ENCODE measurements around the gene LRP1B. TPM values are rescaled to one million over a fixed set of nuclear protein-coding genes. Genes with fewer than 3 reads are reported as not detected.

Gene LRP1B
- polyA plus RNA-seq, 1 of the 3 experiments (the other 2 are of a cell fraction): 0.28 TPM

DNA sequence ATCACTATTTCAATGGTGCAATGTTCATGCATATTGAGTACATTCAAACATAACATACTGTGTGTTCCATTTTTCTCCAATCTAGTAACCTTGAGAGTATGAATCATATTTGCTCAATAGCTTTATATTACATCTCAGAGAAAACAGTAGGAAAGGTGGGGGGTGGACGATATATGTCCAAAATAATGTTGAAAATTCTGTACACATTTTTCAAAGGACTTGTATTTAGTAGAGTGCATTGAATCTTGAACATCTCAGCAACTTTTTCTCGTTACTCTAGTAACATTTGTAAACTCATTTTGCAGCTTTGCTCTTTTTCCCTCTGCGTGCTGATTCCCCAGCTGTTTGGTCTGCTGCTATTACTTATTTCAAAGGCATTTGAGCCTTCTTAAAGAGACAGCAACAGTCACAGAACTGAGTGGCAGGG, 1487.0 kb downstream of the LRP1B start:
- no peaks in the 10 kb centered on the region for H3K27me3 ChIP-seq (ENCODE audit: insufficient read depth)
- TF ChIP-seq JUND (IDR thresholded peaks at IDR 0.05) (peak; percentile 28; the same call in 1 of the 2 replicates), RAD21 (IDR thresholded peaks at IDR 0.05; ENCODE audit: low read length) (no peak)
- TF ChIP-seq, protein P1, sequence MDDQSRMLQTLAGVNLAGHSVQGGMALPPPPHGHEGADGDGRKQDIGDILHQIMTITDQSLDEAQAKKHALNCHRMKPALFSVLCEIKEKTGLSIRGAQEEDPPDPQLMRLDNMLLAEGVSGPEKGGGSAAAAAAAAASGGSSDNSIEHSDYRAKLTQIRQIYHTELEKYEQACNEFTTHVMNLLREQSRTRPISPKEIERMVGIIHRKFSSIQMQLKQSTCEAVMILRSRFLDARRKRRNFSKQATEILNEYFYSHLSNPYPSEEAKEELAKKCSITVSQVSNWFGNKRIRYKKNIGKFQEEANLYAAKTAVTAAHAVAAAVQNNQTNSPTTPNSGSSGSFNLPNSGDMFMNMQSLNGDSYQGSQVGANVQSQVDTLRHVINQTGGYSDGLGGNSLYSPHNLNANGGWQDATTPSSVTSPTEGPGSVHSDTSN (IDR thresholded peaks at IDR 0.05): 0 out of 2 replicates have a peak, but pooled peaks have one; percentile 3
- no peak for DNase-seq
- no peaks in the 10 kb centered on the region for H3F3A ChIP-seq (replicated peaks; ENCODE audit: insufficient read depth)
- peak overlapping the region in 1 of 2 experiments; percentile 5; a peak in 1 of 4 replicates for H3K27ac ChIP-seq (ENCODE audit: low read depth in 2 of 2, low read length in 1 of 2)
- H3K36me3 ChIP-seq (replicated peaks in 1 of 2; ENCODE audit: control insufficient read depth in 1 of 2, insufficient read depth in 2 of 2, low read length in 1 of 2): no peaks in the 10 kb centered on the region
- H3K79me2 ChIP-seq (ENCODE audit: insufficient read depth): no peaks in the 10 kb centered on the region
- POLR2A ChIA-PET: no interaction called here
- H2AFZ ChIP-seq (ENCODE audit: low read depth): 0 out of 2 replicates have a peak overlapping the region, but pooled peaks have one; percentile 23
- H3K4me2 ChIP-seq: no peak overlapping the region
- no peak overlapping the region for H3K9ac ChIP-seq
- no peaks in the 10 kb centered on the region for H3K9me3 ChIP-seq
- 23% methylated on average over 3 of the region's 3 CpGs for WGBS (ENCODE audit: low lambda C conversion rate)
- H3K4me1 ChIP-seq (ENCODE audit: control insufficient read depth in 1 of 2, insufficient read depth in 2 of 2, low read depth in 1 of 2, low read length in 1 of 2): no peaks in the 10 kb centered on the region; a peak in 1 of 4 replicates
- no peaks in the 10 kb centered on the region for H3K9me2 ChIP-seq
- CTCF ChIA-PET: interaction anchor here (1.0 to 1.2 kb wide), 2 partner anchors 13 to 122 kb away, joined by 3 to 4 read pairs; no protein-coding TSS in a partner anchor
- H3K4me3 ChIP-seq (ENCODE audit: low read depth in 2 of 2, low read length in 1 of 2): no peak overlapping the region
- H4K20me1 ChIP-seq (ENCODE audit: insufficient read depth): no peaks in the 10 kb centered on the region

- H3K4me2 ChIP-seq: no peak overlapping the region
- no peak overlapping the region for H3K9ac ChIP-seq
- ChIA-PET POLR2A (no interaction called here), CTCF (no interaction called here)
- H3F3A ChIP-seq (replicated peaks; ENCODE audit: insufficient read depth): no peaks in the 10 kb centered on the region
- no peak overlapping the region for H3K4me3 ChIP-seq (ENCODE audit: low read depth in 2 of 2, low read length in 1 of 2)
- no peaks in the 10 kb centered on the region for H3K79me2 ChIP-seq (ENCODE audit: insufficient read depth)
- H2AFZ ChIP-seq (ENCODE audit: low read depth): 0 out of 2 replicates have a peak overlapping the region, but pooled peaks have one; percentile 1
- H3K27me3 ChIP-seq (ENCODE audit: insufficient read depth): no peaks in the 10 kb centered on the region
- no peaks in the 10 kb centered on the region; a peak in 1 of 4 replicates for H3K4me1 ChIP-seq (ENCODE audit: control insufficient read depth in 1 of 2, insufficient read depth in 2 of 2, low read depth in 1 of 2, low read length in 1 of 2)
- 88% methylated on average over 1 of the region's 1 CpG for WGBS (ENCODE audit: low lambda C conversion rate)
- H3K9me3 ChIP-seq: no peaks in the 10 kb centered on the region
- H3K9me2 ChIP-seq: no peaks in the 10 kb centered on the region
- TF ChIP-seq NFIC (IDR thresholded peaks at IDR 0.05; ENCODE audit: borderline replicate concordance): no peak
- no peak for TF ChIP-seq SIN3A (IDR thresholded peaks at IDR 0.05; ENCODE audit: borderline replicate concordance, low read depth, low read length)
- no peak for TF ChIP-seq POLR2AphosphoS5 (IDR thresholded peaks at IDR 0.05; ENCODE audit: low read depth, low read length)
- no peak for TF ChIP-seq IRF3 (IDR thresholded peaks at IDR 0.05; ENCODE audit: low read depth, low read length)
- TF ChIP-seq ZBTB33 (IDR thresholded peaks at IDR 0.05; ENCODE audit: borderline replicate concordance, low read depth): no peak
- no peak for TF ChIP-seq YY1 (IDR thresholded peaks at IDR 0.05; ENCODE audit: low read depth)
- no peak for TF ChIP-seq EZH2phosphoT487 (IDR thresholded peaks at IDR 0.05; ENCODE audit: borderline replicate concordance, low read depth)
- TF ChIP-seq GATA2 (CRISPR knock-in tag; IDR thresholded peaks at IDR 0.05): no peak
- TF ChIP-seq, protein P2, sequence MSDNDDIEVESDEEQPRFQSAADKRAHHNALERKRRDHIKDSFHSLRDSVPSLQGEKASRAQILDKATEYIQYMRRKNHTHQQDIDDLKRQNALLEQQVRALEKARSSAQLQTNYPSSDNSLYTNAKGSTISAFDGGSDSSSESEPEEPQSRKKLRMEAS (IDR thresholded peaks at IDR 0.05; ENCODE audit: low read depth): no peak
- TF ChIP-seq NRF1 (IDR thresholded peaks at IDR 0.05; ENCODE audit: low read depth, low read length): no peak
- TF ChIP-seq EP300 (IDR thresholded peaks at IDR 0.05; ENCODE audit: borderline replicate concordance in 1 of 2, low read depth in 1 of 2, low read length in 1 of 2): no peak
- TF ChIP-seq RAD21 (IDR thresholded peaks at IDR 0.05; ENCODE audit: low read length): no peak
- no peak for TF ChIP-seq TCF12 (IDR thresholded peaks at IDR 0.05)
- TF ChIP-seq GABPA (IDR thresholded peaks at IDR 0.05; ENCODE audit: low read depth): no peak
- H3K27ac ChIP-seq (ENCODE audit: low read depth in 2 of 2, low read length in 1 of 2): no peak overlapping the region
- no peak for DNase-seq
- H4K20me1 ChIP-seq (ENCODE audit: insufficient read depth): no peaks in the 10 kb centered on the region
- no peaks in the 10 kb centered on the region for H3K36me3 ChIP-seq (replicated peaks in 1 of 2; ENCODE audit: control insufficient read depth in 1 of 2, insufficient read depth in 2 of 2, low read length in 1 of 2)
These were observed 1489.7 kb downstream of the LRP1B start for GRCh38 chr2:140641163-140641562.
